HepG2 (cell line): ENCODE measurements around the gene CHID1. TPM values are rescaled to one million over a fixed set of nuclear protein-coding genes. Genes with fewer than 3 reads are reported as not detected.

ENCODE experiments used
- AKAP8 ChIP-seq: sonication (generic); formaldehyde crosslinking; IDR thresholded peaks from 2 replicates; pipeline ENCODE4 v1.5.1; 2020; ENCODE audit warnings: mild to moderate bottlenecking, missing genetic modification reagents
- ATF1 ChIP-seq: IDR thresholded peaks from 2 replicates; pipeline ENCODE4 v1.6.1; 2016; ENCODE audit warnings: mild to moderate bottlenecking, control low read depth
- BRF2 ChIP-seq: sonication (generic); formaldehyde crosslinking; IDR thresholded peaks from 2 replicates; pipeline ENCODE4 v1.8.1; 2022; ENCODE audit warnings: mild to moderate bottlenecking, missing genetic modification reagents
- CERS6 ChIP-seq: sonication (generic); formaldehyde crosslinking; IDR thresholded peaks from 2 replicates; pipeline ENCODE4 v1.5.0; 2020; ENCODE audit warnings: missing genetic modification reagents
- GATA4 ChIP-seq: sonication (generic); IDR thresholded peaks from 2 replicates; pipeline ENCODE4 v1.6.1; 2016; ENCODE audit warnings: antibody characterized with exemption, low read depth, borderline replicate concordance
- HNF4G ChIP-seq, 2 experiments: sonication (generic) in 1 of 2; formaldehyde crosslinking in 1 of 2; IDR thresholded peaks; 2 replicates each; pipeline versions ENCODE4 v1.4.0 to v1.6.1; 2011 to 2020; ENCODE audit warnings: borderline replicate concordance in 2 of 2, low read depth in 2 of 2, mild to moderate bottlenecking in 2 of 2, low read length in 1 of 2, missing genetic modification reagents in 1 of 2, moderate library complexity in 1 of 2
- IKZF4 ChIP-seq: sonication (generic); formaldehyde crosslinking; IDR thresholded peaks from 2 replicates; pipeline ENCODE4 v1.5.1; 2020; ENCODE audit warnings: borderline replicate concordance, mild to moderate bottlenecking, low read depth, missing genetic modification reagents; ENCODE audit errors: not compliant biosample characterization
- MLXIP ChIP-seq: sonication (generic); formaldehyde crosslinking; IDR thresholded peaks from 2 replicates; pipeline ENCODE4 v1.9.0; 2021; ENCODE audit warnings: missing genetic modification reagents, borderline replicate concordance
- MTA3 ChIP-seq: sonication (generic); formaldehyde crosslinking; IDR thresholded peaks from 2 replicates; pipeline ENCODE4 v1.4.0; 2020; ENCODE audit warnings: missing genetic modification reagents
- MYC ChIP-seq: sonication (generic); formaldehyde crosslinking; IDR thresholded peaks from 2 replicates; pipeline ENCODE4 v1.9.0; 2021; ENCODE audit warnings: missing genetic modification reagents, borderline replicate concordance
- NCOA5 ChIP-seq: sonication (generic); formaldehyde crosslinking; IDR thresholded peaks from 2 replicates; pipeline ENCODE4 v1.4.0; 2020; ENCODE audit warnings: missing genetic modification reagents
- SMARCC2 ChIP-seq: fragments of 450-650 bp; IDR thresholded peaks from 2 replicates; pipeline ENCODE4 v1.6.1; 2017; ENCODE audit warnings: antibody characterized with exemption, mild to moderate bottlenecking
- THAP9 ChIP-seq: sonication (generic); formaldehyde crosslinking; IDR thresholded peaks from 2 replicates; pipeline ENCODE4; 2020; ENCODE audit warnings: missing genetic modification reagents, mild to moderate bottlenecking, borderline replicate concordance
- U2AF1 ChIP-seq: fragments of 200-400 bp; formaldehyde crosslinking; optimal IDR thresholded peaks from 2 replicates; pipeline ENCODE3; 2017; ENCODE audit warnings: mild to moderate bottlenecking, low read depth, low read length
- ZEB1 ChIP-seq: IDR thresholded peaks from 2 replicates; pipeline ENCODE4 v1.6.1; 2012; ENCODE audit warnings: mild to moderate bottlenecking, low read depth, inconsistent platforms; ENCODE audit not compliant: insufficient replicate concordance
- ZNF124 ChIP-seq: sonication (generic); formaldehyde crosslinking; IDR thresholded peaks from 2 replicates; pipeline ENCODE4 v1.4.0; 2020; ENCODE audit warnings: missing genetic modification reagents
- ZNF484 ChIP-seq: sonication (generic); formaldehyde crosslinking; IDR thresholded peaks from 2 replicates; pipeline ENCODE4 v1.5.1; 2020; ENCODE audit warnings: mild to moderate bottlenecking, low read depth, missing genetic modification reagents, borderline replicate concordance
- ZNF619 ChIP-seq: sonication (generic); formaldehyde crosslinking; IDR thresholded peaks from 2 replicates; pipeline ENCODE4 v1.4.0; 2020; ENCODE audit warnings: mild to moderate bottlenecking, missing genetic modification reagents
- ZNF766 ChIP-seq: sonication (generic); formaldehyde crosslinking; IDR thresholded peaks from 2 replicates; pipeline ENCODE4 v1.5.0; 2020; ENCODE audit warnings: missing genetic modification reagents, borderline replicate concordance
- ZNF790 ChIP-seq: sonication (generic); formaldehyde crosslinking; IDR thresholded peaks from 2 replicates; pipeline ENCODE4 v1.8.0; 2022; ENCODE audit warnings: missing genetic modification reagents, mild to moderate bottlenecking, borderline replicate concordance
- ZNF891 ChIP-seq: sonication (generic); formaldehyde crosslinking; IDR thresholded peaks from 2 replicates; pipeline ENCODE4 v1.5.0; 2020; ENCODE audit warnings: mild to moderate bottlenecking, missing genetic modification reagents
- ZSCAN20 ChIP-seq: sonication (generic); formaldehyde crosslinking; IDR thresholded peaks from 2 replicates; pipeline ENCODE4 v1.4.0; 2020; ENCODE audit warnings: missing genetic modification reagents, mild to moderate bottlenecking, borderline replicate concordance
- ZSCAN9 ChIP-seq: IDR thresholded peaks from 2 replicates; pipeline ENCODE4 v1.6.1; 2016; ENCODE audit warnings: borderline replicate concordance
- polyA plus RNA-seq, 8 experiments: library from polyadenylated mRNA; depleted of rRNA in 3 of 8; stranded (reverse) in 7 of 8; unstranded in 1 of 8; fragments of >200 nt; fragmentation: Illumina TruSeq in 4 of 8; extraction: Trizol in 4 of 8; gene quantifications; 2 replicates each; pipeline versions ENCODE4 v1.2.1 to v1.2.3, GENCODE V29; 2011 to 2016; ENCODE audit warnings: low read depth in 4 of 8, missing spikeins in 1 of 8, mixed read lengths in 1 of 8; ENCODE audit not compliant: insufficient read depth in 1 of 8
- total RNA-seq, 5 experiments: library from RNA; depleted of rRNA; stranded (reverse); fragments of >200 nt; fragmentation: Illumina TruSeq; extraction: Trizol; gene quantifications; 2 replicates each; pipeline ENCODE4 v1.2.3, GENCODE V29; 2016; ENCODE audit warnings: low read depth in 1 of 5

CHID1 gene
- total and polyA plus RNA-seq, 2 of the 13 experiments (the other 11 are each of a cell fraction or from before 2014, with no cell fraction given) = 65.1 to 93.6 TPM

GRCh38 chr11:910589-911030, at the start of gene CHID1 (continued):
- TF ChIP-seq THAP9 (CRISPR knock-in tag) = no peak
- TF ChIP-seq ZSCAN20 = no peak
- TF ChIP-seq ZNF484 (CRISPR knock-in tag) = no peak
- TF ChIP-seq ZNF766 (CRISPR knock-in tag) = no peak
- TF ChIP-seq ZNF619 = 0 out of 2 replicates have a peak, but pooled peaks have one; percentile 50
- TF ChIP-seq ZSCAN9 (CRISPR knock-in tag) = no peak
- no peak for TF ChIP-seq ZNF891 (CRISPR knock-in tag)
- TF ChIP-seq GATA4 = no peak
- TF ChIP-seq IKZF4 (CRISPR knock-in tag) = no peak
- TF ChIP-seq HNF4G (IDR thresholded peaks at IDR 0.05; ENCODE audit: borderline replicate concordance, low read depth, low read length) = no peak
- TF ChIP-seq HNF4G (CRISPR knock-in tag; IDR thresholded peaks at IDR 0.05; ENCODE audit: borderline replicate concordance, low read depth) = no peak
- TF ChIP-seq MYC (CRISPR knock-in tag) = 0 out of 2 replicates have a peak, but pooled peaks have one; percentile 9
- no peak for TF ChIP-seq U2AF1
- TF ChIP-seq ZNF790 (CRISPR knock-in tag) = no peak
- no peak for TF ChIP-seq ATF1
- TF ChIP-seq CERS6 (CRISPR knock-in tag) = no peak
- no peak for TF ChIP-seq MTA3 (CRISPR knock-in tag)
- TF ChIP-seq AKAP8 (CRISPR knock-in tag) = peak; percentile 96
- no peak for TF ChIP-seq SMARCC2
- 0 out of 2 replicates have a peak, but pooled peaks have one; percentile 12 for TF ChIP-seq ZNF124 (CRISPR knock-in tag)
- no peak for TF ChIP-seq BRF2 (CRISPR knock-in tag)
- TF ChIP-seq NCOA5 (CRISPR knock-in tag) = no peak
- no peak for TF ChIP-seq MLXIP (CRISPR knock-in tag)
- TF ChIP-seq ZEB1 = no peak
